ENCODE results near the gene TMEM131. TPM values are rescaled to one million over a fixed set of nuclear protein-coding genes. Genes with fewer than 3 reads are reported as not detected.
A peak's percentile ranks its signal among the peaks of the same experiment; 100 is the strongest.

TMEM131 gene
- total and polyA plus RNA-seq, 5 donors: 11.5 to 32.7 (median 28.8) TPM

DNA sequence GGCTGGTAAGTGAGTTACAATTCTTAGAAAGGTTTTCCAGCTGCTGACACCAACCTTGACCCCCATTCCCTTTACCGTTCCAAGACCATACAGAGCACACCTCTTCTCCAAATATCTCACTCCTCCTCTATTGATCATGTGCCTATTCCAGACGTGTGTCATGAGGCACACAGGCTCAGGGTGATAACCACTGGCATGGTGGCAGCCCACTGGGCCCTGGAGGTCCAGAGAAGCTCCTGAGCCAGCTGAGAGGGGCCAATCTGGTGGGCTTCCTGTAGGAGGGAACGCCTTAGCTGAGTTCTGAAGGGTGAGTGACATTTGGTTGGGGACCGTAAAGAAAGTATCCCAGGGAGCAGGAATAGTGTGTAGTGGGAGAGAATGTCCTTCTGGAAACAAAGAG, 254.1 kb downstream of the TMEM131 start:
- DNase-seq: no peak
- Histone ChIP-seq H3K4me3 (ENCODE audit: low read length) (no peak overlapping the region), H3K4me1 (ENCODE audit: control insufficient read depth, insufficient read depth, low read length) (peaks cover 6% of the 10 kb centered on the region), H3K27me3 (ENCODE audit: control insufficient read depth, insufficient read depth) (no peaks in the 10 kb centered on the region), H3K9me3 (ENCODE audit: control insufficient read depth, low read length) (no peaks in the 10 kb centered on the region), H3K27ac (ENCODE audit: low read length) (no peak overlapping the region)
- 62% methylated on average over 4 of the region's 4 CpGs for WGBS
- intact Hi-C loops (cut with DNase I): no loop called here
- ATAC-seq: no peak

DNA sequence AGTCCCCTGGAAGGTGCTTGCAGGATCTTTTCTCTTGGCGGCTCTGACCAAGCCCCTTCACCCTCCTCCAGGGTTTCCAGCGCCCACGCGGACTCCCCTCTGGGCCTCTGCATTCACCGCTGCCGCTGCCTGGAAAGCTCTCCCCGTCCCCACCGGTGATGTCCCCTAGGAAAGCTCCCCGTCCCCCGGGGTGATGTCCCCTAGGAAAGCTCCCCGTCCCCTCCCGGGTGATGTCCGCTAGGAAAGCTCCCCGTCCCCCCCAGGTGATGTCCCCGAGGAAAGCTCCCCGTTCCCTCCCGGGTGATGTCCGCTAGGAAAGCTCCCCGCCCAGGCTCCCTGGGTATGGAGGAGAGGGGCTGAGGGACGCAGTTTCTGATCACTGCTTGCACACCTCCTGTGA, 254.5 kb downstream of the TMEM131 start:
- intact Hi-C loops (cut with DNase I): no loop called here

DNA sequence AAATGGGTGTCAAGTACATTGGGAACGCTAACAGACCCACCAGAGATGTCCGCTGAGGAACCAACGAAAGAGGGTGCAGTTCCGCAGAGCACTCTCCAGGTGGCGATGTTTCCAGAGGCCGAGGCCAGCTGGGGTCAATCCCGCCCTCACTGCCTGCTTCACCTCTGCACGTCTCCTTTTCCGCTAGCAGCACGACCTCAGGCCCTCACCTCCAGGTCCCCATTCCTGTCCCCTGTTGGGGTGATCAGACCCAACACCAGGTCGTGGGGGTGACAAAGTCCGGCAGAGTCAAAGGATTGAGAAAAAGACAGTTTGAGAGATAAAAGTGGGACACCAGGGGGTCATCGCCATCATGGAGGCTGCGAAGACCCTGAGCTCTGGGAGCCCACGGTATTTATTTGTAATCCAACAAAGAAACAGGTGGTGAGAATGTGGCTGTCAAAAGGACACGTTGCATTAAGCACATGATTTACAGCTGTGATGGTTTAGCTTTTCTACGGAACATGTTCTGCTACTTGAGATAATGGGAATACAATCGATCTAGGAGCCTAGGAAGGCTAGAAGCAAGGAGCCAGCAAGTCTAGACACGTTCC, 255.1 kb downstream of the TMEM131 start:
- Histone ChIP-seq H3K9me3 (ENCODE audit: control insufficient read depth, low read length) (no peaks in the 10 kb centered on the region), H3K27ac (ENCODE audit: low read length) (no peak overlapping the region), H3K4me3 (ENCODE audit: low read length) (no peak overlapping the region), H3K4me1 (ENCODE audit: control insufficient read depth, insufficient read depth, low read length) (peaks cover 6% of the 10 kb centered on the region), H3K27me3 (ENCODE audit: control insufficient read depth, insufficient read depth) (no peaks in the 10 kb centered on the region)
- ATAC-seq: peak in 1 of 2 donors; percentile 27
- intact Hi-C loops (cut with DNase I): no loop called here
- peak in 2 of 3 donors; percentile 27 to 61 for DNase-seq
- WGBS: 44% methylated on average over 19 of the region's 19 CpGs

More for the DNA sequence above, 254.5 kb downstream of the TMEM131 start:
- no peak overlapping the region for H3K27ac ChIP-seq (ENCODE audit: low read length)
- 94% methylated on average over 20 of the region's 20 CpGs for WGBS
- H3K4me1 ChIP-seq (ENCODE audit: control insufficient read depth, insufficient read depth, low read length): peaks cover 6% of the 10 kb centered on the region
- DNase-seq (peak in 2 of 3 donors; percentile 7 to 54), ATAC-seq (no peak)
- H3K4me3 ChIP-seq (ENCODE audit: low read length): no peak overlapping the region
- H3K9me3 ChIP-seq (ENCODE audit: control insufficient read depth, low read length): no peaks in the 10 kb centered on the region
- H3K27me3 ChIP-seq (ENCODE audit: control insufficient read depth, insufficient read depth): no peaks in the 10 kb centered on the region

DNA sequence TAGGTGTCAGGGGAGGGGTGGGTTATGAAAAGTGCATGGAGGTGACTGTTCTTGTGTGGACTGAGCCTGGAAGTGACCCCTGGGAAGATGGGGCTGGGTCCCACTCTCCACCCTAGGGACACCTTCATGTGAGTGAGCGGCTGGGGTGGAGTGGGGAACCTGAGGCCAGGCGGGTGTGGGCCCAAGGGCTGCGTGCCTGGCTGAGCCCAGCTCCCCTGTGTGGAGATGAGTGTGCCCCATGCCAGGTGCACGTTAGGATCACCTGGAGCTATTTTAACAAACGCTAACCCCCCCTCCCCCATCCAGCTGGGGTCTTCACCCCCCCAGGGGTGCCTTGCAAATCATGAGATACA, 255.9 kb downstream of the TMEM131 start:
- intact Hi-C loops (cut with DNase I): no loop called here
- peaks cover 6% of the 10 kb centered on the region for H3K4me1 ChIP-seq (ENCODE audit: control insufficient read depth, insufficient read depth, low read length)
- no peak for DNase-seq

DNA sequence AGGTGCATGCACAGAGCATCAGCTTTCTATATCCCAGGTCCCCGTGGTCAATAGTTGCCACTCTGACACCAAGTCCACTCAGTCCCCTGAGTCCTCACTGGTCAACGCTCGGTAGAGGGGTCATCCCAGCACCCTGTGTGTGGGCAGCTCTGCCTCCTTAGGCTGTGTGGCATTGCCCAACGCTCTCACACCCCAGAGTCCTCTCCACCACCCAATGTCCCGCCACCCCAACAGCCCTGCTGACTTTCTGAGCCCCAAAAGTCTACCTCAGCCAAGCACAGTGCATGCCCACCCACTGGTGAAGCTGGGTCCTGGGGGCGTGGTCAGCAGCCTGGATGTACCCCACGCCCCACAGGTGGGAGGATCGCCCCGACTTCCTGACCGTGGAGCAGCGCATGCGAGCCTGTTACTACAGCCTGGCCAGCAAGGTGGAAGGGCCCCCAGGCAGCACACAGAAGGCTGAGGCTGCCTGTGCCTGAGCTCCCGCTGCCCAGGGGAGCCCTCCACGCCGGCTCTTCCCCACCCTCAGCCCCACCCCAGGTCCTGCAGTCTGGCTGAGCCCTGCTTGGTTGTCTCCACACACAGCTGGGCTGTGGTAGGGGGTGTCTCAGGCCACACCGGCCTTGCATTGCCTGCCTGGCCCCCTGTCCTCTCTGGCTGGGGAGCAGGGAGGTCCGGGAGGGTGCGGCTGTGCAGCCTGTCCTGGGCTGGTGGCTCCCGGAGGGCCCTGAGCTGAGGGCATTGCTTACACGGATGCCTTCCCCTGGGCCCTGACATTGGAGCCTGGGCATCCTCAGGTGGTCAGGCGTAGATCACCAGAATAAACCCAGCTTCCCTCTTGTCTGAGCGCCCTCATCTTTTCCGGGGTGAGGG, 256.5 kb downstream of the TMEM131 start:
- H3K27ac ChIP-seq (ENCODE audit: low read length): no peak overlapping the region
- 89% methylated on average over 23 of the region's 23 CpGs for WGBS
- H3K27me3 ChIP-seq (ENCODE audit: control insufficient read depth, insufficient read depth): no peaks in the 10 kb centered on the region
- intact Hi-C loops (cut with DNase I): no loop called here
- no peak for ATAC-seq
- DNase-seq: peak in 1 of 3 donors; percentile 10
- H3K4me3 ChIP-seq (ENCODE audit: low read length): no peak overlapping the region
- H3K9me3 ChIP-seq (ENCODE audit: control insufficient read depth, low read length): no peaks in the 10 kb centered on the region
- peaks cover 6% of the 10 kb centered on the region for H3K4me1 ChIP-seq (ENCODE audit: control insufficient read depth, insufficient read depth, low read length)

More for the DNA sequence above, 255.9 kb downstream of the TMEM131 start:
- Histone ChIP-seq H3K27me3 (ENCODE audit: control insufficient read depth, insufficient read depth) (no peaks in the 10 kb centered on the region), H3K27ac (ENCODE audit: low read length) (no peak overlapping the region), H3K4me3 (ENCODE audit: low read length) (no peak overlapping the region), H3K9me3 (ENCODE audit: control insufficient read depth, low read length) (no peaks in the 10 kb centered on the region)
- WGBS: 90% methylated on average over 5 of the region's 5 CpGs
- peak in 1 of 2 donors; percentile 18 for ATAC-seq

DNA sequence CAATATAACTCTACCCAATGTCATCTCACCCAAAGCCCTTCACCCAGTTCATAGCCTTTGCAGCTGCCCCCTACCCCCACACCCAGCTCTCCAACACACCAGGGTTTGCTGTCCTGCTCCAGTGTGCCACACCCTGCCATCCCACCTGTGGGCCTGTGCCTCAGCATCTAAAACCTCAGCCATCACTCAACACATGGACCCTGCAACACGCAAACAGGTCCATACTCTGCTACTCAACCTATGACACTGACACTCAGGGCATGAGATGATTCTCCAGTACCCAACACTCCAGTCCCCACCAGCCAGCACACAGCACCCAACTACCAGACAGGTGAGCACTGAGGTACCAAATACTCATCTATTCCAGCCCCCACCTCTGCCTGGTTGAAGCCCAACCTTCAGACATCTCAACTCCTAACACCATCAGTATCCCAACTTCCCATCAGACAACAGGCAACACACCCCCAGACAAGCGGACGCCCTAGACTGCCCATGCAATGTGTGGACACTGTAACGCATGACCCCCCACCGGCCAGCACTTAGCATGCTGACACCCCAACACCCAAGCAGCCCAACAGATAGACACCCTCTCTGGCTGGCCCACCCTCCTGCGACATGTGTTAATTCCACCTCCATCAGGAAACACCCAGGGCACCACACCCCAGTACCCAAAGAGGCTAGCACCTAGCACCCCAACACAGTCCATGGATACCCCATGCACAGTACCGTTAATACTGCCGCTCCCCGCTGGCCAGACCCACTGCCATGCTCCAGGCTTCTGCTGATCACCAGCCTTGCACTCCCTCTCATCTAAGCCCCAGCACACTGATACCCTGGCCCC, 257.3 kb downstream of the TMEM131 start:
- no peak for ATAC-seq
- H3K27ac ChIP-seq (ENCODE audit: low read length): no peak overlapping the region
- no peaks in the 10 kb centered on the region for H3K27me3 ChIP-seq (ENCODE audit: control insufficient read depth, insufficient read depth)
- no peaks in the 10 kb centered on the region for H3K9me3 ChIP-seq (ENCODE audit: control insufficient read depth, low read length)
- H3K4me1 ChIP-seq (ENCODE audit: control insufficient read depth, insufficient read depth, low read length): peaks cover 6% of the 10 kb centered on the region
- intact Hi-C loops (cut with DNase I): no loop called here
- WGBS: 96% methylated on average over 9 of the region's 9 CpGs
- H3K4me3 ChIP-seq (ENCODE audit: low read length): no peak overlapping the region
- DNase-seq: peak in 1 of 3 donors; percentile 6

DNA sequence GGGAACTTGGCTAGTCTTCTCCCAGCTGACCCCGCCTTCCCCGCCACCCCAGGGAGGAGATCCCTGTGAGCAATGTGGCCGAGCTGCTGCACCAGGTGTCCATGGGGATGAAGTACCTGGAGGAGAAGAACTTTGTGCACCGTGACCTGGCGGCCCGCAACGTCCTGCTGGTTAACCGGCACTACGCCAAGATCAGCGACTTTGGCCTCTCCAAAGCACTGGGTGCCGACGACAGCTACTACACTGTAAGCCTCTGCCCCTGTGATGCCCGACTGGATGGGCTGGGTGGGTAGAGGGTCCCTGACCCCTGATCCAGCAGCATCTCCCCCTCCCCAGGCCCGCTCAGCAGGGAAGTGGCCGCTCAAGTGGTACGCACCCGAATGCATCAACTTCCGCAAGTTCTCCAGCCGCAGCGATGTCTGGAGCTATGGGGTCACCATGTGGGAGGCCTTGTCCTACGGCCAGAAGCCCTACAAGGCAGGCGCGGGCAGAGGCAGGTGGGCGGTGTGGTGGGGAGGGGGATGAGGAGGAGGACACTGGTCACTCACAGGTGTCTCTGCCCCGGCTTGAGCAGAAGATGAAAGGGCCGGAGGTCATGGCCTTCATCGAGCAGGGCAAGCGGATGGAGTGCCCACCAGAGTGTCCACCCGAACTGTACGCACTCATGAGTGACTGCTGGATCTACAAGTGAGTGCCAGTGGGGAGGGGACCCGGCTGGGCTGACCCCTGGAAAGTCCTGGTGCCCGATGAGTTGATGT, 258.1 kb downstream of the TMEM131 start:
- Histone ChIP-seq H3K4me1 (ENCODE audit: control insufficient read depth, insufficient read depth, low read length) (peaks cover 3% of the 10 kb centered on the region), H3K27me3 (ENCODE audit: control insufficient read depth, insufficient read depth) (no peaks in the 10 kb centered on the region), H3K9me3 (ENCODE audit: control insufficient read depth, low read length) (no peaks in the 10 kb centered on the region), H3K4me3 (ENCODE audit: low read length) (no peak overlapping the region), H3K27ac (ENCODE audit: low read length) (no peak overlapping the region)
- intact Hi-C loops (cut with DNase I): no loop called here
- DNase-seq: peak in 1 of 3 donors; percentile 11
- no peak for ATAC-seq
- WGBS: 96% methylated on average over 32 of the region's 32 CpGs

DNA sequence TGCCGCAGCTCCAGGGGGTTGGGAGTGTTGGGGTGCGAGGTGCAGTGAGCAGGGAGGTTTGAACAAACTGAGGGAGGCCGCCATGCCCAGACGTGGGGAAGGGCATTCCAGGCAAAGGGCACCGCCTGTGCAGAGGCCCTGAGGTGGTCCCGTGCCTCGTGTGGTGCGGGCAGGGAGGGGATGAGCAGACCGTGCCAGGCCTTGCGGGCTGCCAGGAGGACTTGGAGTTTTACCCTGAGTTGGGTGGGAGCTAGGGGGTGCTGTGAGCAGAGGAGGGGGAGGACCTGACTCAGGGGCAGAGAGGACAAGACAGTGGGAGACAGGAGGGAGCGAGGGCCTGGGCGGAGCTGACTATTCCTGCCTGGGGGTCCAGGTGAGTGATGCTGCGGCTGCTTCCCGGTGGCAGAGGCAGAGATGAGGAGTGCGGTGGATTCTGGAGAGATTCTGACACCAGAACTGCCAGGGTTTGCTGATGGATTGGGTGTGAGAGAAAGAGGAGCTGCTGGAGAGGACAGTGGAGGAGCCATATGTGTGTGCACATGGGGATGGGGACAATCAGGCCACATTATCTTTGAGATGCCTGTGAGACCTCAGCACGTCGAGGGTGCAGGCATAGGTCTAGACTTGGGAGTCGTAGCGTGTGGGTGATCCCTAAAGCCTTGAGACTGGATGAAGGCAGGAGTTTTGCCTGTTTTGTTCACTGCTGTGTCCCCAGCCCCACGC, 259.0 kb downstream of the TMEM131 start:
- DNase-seq (peak in 1 of 3 donors; percentile 5), ATAC-seq (no peak)
- Histone ChIP-seq H3K9me3 (ENCODE audit: control insufficient read depth, low read length) (no peaks in the 10 kb centered on the region), H3K27ac (ENCODE audit: low read length) (no peak overlapping the region), H3K27me3 (ENCODE audit: control insufficient read depth, insufficient read depth) (no peaks in the 10 kb centered on the region), H3K4me1 (ENCODE audit: control insufficient read depth, insufficient read depth, low read length) (peaks cover 2% of the 10 kb centered on the region), H3K4me3 (ENCODE audit: low read length) (no peak overlapping the region)
- intact Hi-C loops (cut with DNase I): no loop called here
- 88% methylated on average over 20 of the region's 20 CpGs for WGBS

DNA sequence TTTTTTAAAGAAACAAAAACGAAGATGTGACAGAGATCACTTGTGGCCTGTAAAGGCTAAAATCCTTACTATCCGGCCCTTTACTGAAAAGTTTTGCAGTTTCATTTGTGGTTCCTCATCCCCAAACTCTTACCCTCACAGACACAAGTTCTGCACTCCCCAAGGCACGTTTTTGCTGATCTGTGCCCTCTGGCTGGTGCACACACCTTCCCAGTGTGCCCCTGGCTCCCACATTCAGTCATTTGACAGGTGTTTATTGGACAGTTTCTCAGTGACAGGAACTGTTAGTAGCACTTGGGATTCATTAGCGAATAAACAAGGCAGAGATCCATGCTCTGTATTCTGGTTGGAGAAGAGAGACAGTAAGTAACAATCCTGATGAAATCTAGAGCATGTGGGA, 259.6 kb downstream of the TMEM131 start:
- intact Hi-C loops (cut with DNase I): no loop called here
- Histone ChIP-seq H3K27ac (ENCODE audit: low read length) (no peak overlapping the region), H3K9me3 (ENCODE audit: control insufficient read depth, low read length) (no peaks in the 10 kb centered on the region), H3K4me3 (ENCODE audit: low read length) (no peak overlapping the region), H3K4me1 (ENCODE audit: control insufficient read depth, insufficient read depth, low read length) (no peaks in the 10 kb centered on the region), H3K27me3 (ENCODE audit: control insufficient read depth, insufficient read depth) (no peaks in the 10 kb centered on the region)
- no peak for DNase-seq
- WGBS: 68% methylated on average over 4 of the region's 4 CpGs
- no peak for ATAC-seq

DNA sequence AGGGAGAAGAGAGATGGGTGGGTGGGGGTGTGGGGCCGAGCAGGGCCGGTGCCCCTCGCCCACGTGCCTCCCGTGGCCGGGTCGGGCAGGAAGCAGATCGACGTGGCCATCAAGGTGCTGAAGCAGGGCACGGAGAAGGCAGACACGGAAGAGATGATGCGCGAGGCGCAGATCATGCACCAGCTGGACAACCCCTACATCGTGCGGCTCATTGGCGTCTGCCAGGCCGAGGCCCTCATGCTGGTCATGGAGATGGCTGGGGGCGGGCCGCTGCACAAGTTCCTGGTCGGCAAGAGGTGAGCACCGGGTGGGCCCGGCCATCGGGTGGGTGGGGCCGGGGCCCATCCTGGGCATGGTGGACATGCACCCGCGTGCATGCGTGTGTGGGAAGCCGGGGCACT, 260.6 kb downstream of the TMEM131 start:
- Histone ChIP-seq H3K27me3 (ENCODE audit: control insufficient read depth, insufficient read depth) (no peaks in the 10 kb centered on the region), H3K4me3 (ENCODE audit: low read length) (no peak overlapping the region), H3K4me1 (ENCODE audit: control insufficient read depth, insufficient read depth, low read length) (no peaks in the 10 kb centered on the region), H3K27ac (ENCODE audit: low read length) (no peak overlapping the region), H3K9me3 (ENCODE audit: control insufficient read depth, low read length) (no peaks in the 10 kb centered on the region)
- intact Hi-C loops (cut with DNase I): no loop called here
- DNase-seq: no peak
- WGBS: 97% methylated on average over 29 of the region's 29 CpGs
- ATAC-seq: no peak
